HEK293T (cell line): ENCODE results near the gene KLF1.
A peak's percentile ranks its signal among the peaks of the same experiment; 100 is the strongest.

Experiments
- CTCF ChIA-PET: fragments of 350-600 bp; formaldehyde crosslinking; extraction: SDS; loops from one replicate; lab custom pipeline; 2021; ENCODE audit warnings: antibody characterized with exemption, inconsistent platforms; lab: Yijun Ruan, JAX
- POLR2A ChIA-PET: fragments of 350-600 bp; formaldehyde crosslinking; extraction: SDS; loops from one replicate; lab custom pipeline; 2020; ENCODE audit warnings: antibody characterized with exemption, inconsistent platforms; lab: Yijun Ruan, JAX
- DNase-seq: peaks from one replicate; pipeline ENCODE4 v3.0.0; 2012; ENCODE audit warnings: mixed read lengths; ENCODE audit errors: extremely low spot score
- ARNT ChIP-seq: fragments of 450-650 bp; IDR thresholded peaks from 2 replicates; pipeline ENCODE4 v1.6.1; 2017; ENCODE audit warnings: mild to moderate bottlenecking
- BHLHE40 ChIP-seq: fragments of 450-650 bp; IDR thresholded peaks from 2 replicates; pipeline ENCODE4 v1.6.1; 2016; ENCODE audit warnings: mild to moderate bottlenecking, moderate library complexity, borderline replicate concordance
- CTBP1 ChIP-seq: fragments of 450-650 bp; IDR thresholded peaks from 2 replicates; pipeline ENCODE4 v1.6.1; 2016; ENCODE audit warnings: borderline replicate concordance
- ELF4 ChIP-seq: fragments of 450-650 bp; IDR thresholded peaks from 2 replicates; pipeline ENCODE4 v1.6.1; 2017; ENCODE audit warnings: antibody characterized with exemption
- FOXA1 ChIP-seq: fragments of 450-650 bp; IDR thresholded peaks from 2 replicates; pipeline ENCODE4 v1.6.1; 2016; ENCODE audit warnings: mild to moderate bottlenecking
- FOXK2 ChIP-seq: fragments of 450-650 bp; IDR thresholded peaks from 2 replicates; pipeline ENCODE4 v1.6.1; 2016; ENCODE audit warnings: mild to moderate bottlenecking
- FOXM1 ChIP-seq: fragments of 450-650 bp; IDR thresholded peaks from 2 replicates; pipeline ENCODE4 v1.6.1; 2017; ENCODE audit warnings: mild to moderate bottlenecking, borderline replicate concordance
- HDGF ChIP-seq: fragments of 450-650 bp; IDR thresholded peaks from 2 replicates; pipeline ENCODE4 v1.6.1; 2017; ENCODE audit warnings: antibody characterized with exemption, borderline replicate concordance
- L3MBTL2 ChIP-seq: fragments of 450-650 bp; conservative IDR thresholded peaks from 2 replicates; pipeline ENCODE4 v1.6.1; 2016; ENCODE audit warnings: mild to moderate bottlenecking
- LEF1 ChIP-seq: fragments of 450-650 bp; IDR thresholded peaks from 2 replicates; pipeline ENCODE4 v1.6.1; 2017; ENCODE audit warnings: mild to moderate bottlenecking, borderline replicate concordance
- NFRKB ChIP-seq: fragments of 450-650 bp; IDR thresholded peaks from 2 replicates; pipeline ENCODE4 v1.6.1; 2016; ENCODE audit warnings: mild to moderate bottlenecking, moderate library complexity
- PKNOX1 ChIP-seq: fragments of 450-650 bp; IDR thresholded peaks from 2 replicates; pipeline ENCODE4 v1.6.1; 2016
- SP1 ChIP-seq: fragments of 450-650 bp; IDR thresholded peaks from 2 replicates; pipeline ENCODE4 v1.6.1; 2017
- SUZ12 ChIP-seq: fragments of 450-650 bp; IDR thresholded peaks from 2 replicates; pipeline ENCODE4 v1.6.1; 2016; ENCODE audit warnings: mild to moderate bottlenecking
- TARDBP ChIP-seq: fragments of 450-650 bp; IDR thresholded peaks from 2 replicates; pipeline ENCODE4 v1.6.1; 2016
- ZNF384 ChIP-seq: fragments of 450-650 bp; IDR thresholded peaks from 2 replicates; pipeline ENCODE4 v1.6.1; 2016

KLF1 gene

GRCh38 chr19:12841094-12841493 is 45.9 kb downstream of the KLF1 start:
- POLR2A ChIA-PET: interaction anchor here (1.0 kb wide), 1 partner anchor 35 kb away, joined by 3 read pairs; the partner anchor contains the start of gene RNASEH2A
- DNase-seq: peak; percentile 49
- TF ChIP-seq CTBP1: no peak
- no peak for TF ChIP-seq BHLHE40
- TF ChIP-seq LEF1: no peak
- TF ChIP-seq ZNF384: no peak
- TF ChIP-seq ARNT: no peak
- no peak for TF ChIP-seq SUZ12
- TF ChIP-seq HDGF: no peak
- TF ChIP-seq FOXA1: no peak
- TF ChIP-seq FOXK2: no peak
- no peak for TF ChIP-seq PKNOX1
- TF ChIP-seq FOXM1: no peak
- no peak for TF ChIP-seq L3MBTL2
- no peak for TF ChIP-seq TARDBP
- no peak for TF ChIP-seq SP1
- TF ChIP-seq ELF4: no peak
- CTCF ChIA-PET: no interaction called here

GRCh38 chr19:12840091-12841079 is 46.6 kb downstream of the KLF1 start:
- peak; percentile 95 for DNase-seq
- ChIA-PET POLR2A (no interaction called here), CTCF (no interaction called here)
- TF ChIP-seq FOXK2 (no peak), SP1 (no peak), HDGF (peak; percentile 54; the same call in 1 of the 2 replicates), NFRKB (no peak), FOXA1 (no peak), CTBP1 (no peak)

- no peak for DNase-seq
- CTCF ChIA-PET: no interaction called here
- POLR2A ChIA-PET: no interaction called here
- TF ChIP-seq FOXA1 (no peak), L3MBTL2 (peak; percentile 33), FOXM1 (no peak)
Observed at GRCh38 chr19:12838886-12839756, 47.9 kb downstream of the KLF1 start.

GRCh38 chr19:12838182-12838885 is 48.7 kb downstream of the KLF1 start, which contains the start of gene MAST1:
Gene MAST1, plus strand, starts transcription at chr19:12838515. Its CDS starts 58 bp downstream, at chr19:12838573.
- ChIA-PET CTCF (no interaction called here), POLR2A (no interaction called here)
- DNase-seq: peak; percentile 80
- TF ChIP-seq L3MBTL2: no peak
- TF ChIP-seq BHLHE40: no peak
- TF ChIP-seq FOXM1: peak; percentile 87

- POLR2A ChIA-PET: interaction anchor here (1.0 kb wide), 1 partner anchor 53 kb away, joined by 3 read pairs; the partner anchor contains the start of gene GCDH
Observed at GRCh38 chr19:12837225-12837624, 49.8 kb downstream of the KLF1 start.

GRCh38 chr19:12836529-12836863 is 50.5 kb downstream of the KLF1 start:
- CTCF ChIA-PET: interaction anchor here (0.6 to 0.9 kb wide), 2 partner anchors 10 to 39 kb away, joined by 3 to 4 read pairs; no protein-coding TSS in a partner anchor

More at GRCh38 chr19:12837225-12837624, 49.8 kb downstream of the KLF1 start:
- TF ChIP-seq LEF1: no peak
- no peak for TF ChIP-seq SUZ12
- no peak for TF ChIP-seq FOXA1
- TF ChIP-seq L3MBTL2: no peak
- TF ChIP-seq SP1: no peak
- no peak for TF ChIP-seq BHLHE40
- no peak for TF ChIP-seq PKNOX1
- DNase-seq: no peak
- CTCF ChIA-PET: interaction anchor here (0.6 to 1.0 kb wide), 4 partner anchors 9 to 72 kb away, joined by 3 to 4 read pairs (median 4); partner anchors contain the start of gene GCDH

More at GRCh38 chr19:12836529-12836863, 50.5 kb downstream of the KLF1 start:
- no peak for DNase-seq
- POLR2A ChIA-PET: interaction anchor here (1.0 kb wide), 1 partner anchor 54 kb away, joined by 3 read pairs; the partner anchor contains the start of gene GCDH
- TF ChIP-seq FOXM1: no peak
- no peak for TF ChIP-seq BHLHE40
